H9 (cell line): ENCODE measurements around the gene NDUFS6. TPM values are rescaled to one million over a fixed set of nuclear protein-coding genes. Genes with fewer than 3 reads are reported as not detected.

ENCODE experiments used
- DNase-seq: peaks from one replicate; pipeline ENCODE4 v3.0.0-alpha.2; 2017
- H2AFZ ChIP-seq: one replicate; pipeline ENCODE4 v1.6.1; 2013; ENCODE audit warnings: mild to moderate bottlenecking, low read length, control low read depth, moderate library complexity
- H2AK5ac ChIP-seq: 2 replicates; pipeline ENCODE4 v1.6.1; 2013; ENCODE audit warnings: low read length, control low read depth, mixed read lengths; ENCODE audit not compliant: insufficient read length
- H2BK120ac ChIP-seq: one replicate; pipeline ENCODE4 v1.6.1; 2013; ENCODE audit warnings: low read depth, mild to moderate bottlenecking, low read length, control low read depth, inconsistent platforms; ENCODE audit not compliant: poor library complexity, severe bottlenecking
- H2BK12ac ChIP-seq: 2 replicates; pipeline ENCODE4 v1.6.1; 2013; ENCODE audit warnings: low read length, control low read depth, mixed read lengths, low read depth; ENCODE audit not compliant: insufficient read length
- H2BK15ac ChIP-seq: 2 replicates; pipeline ENCODE4 v1.6.1; 2013; ENCODE audit warnings: low read depth, low read length, control low read depth
- H2BK20ac ChIP-seq: one replicate; pipeline ENCODE4 v1.6.1; 2013; ENCODE audit warnings: low read depth, mild to moderate bottlenecking, low read length, control low read depth, inconsistent platforms; ENCODE audit not compliant: poor library complexity, severe bottlenecking
- H2BK5ac ChIP-seq: 2 replicates; pipeline ENCODE4 v1.6.1; 2013; ENCODE audit warnings: low read length, control low read depth, mixed read lengths; ENCODE audit not compliant: insufficient read length
- H3K14ac ChIP-seq: 2 replicates; pipeline ENCODE4 v1.6.1; 2013; ENCODE audit warnings: low read length, control low read depth; ENCODE audit not compliant: insufficient read depth
- H3K18ac ChIP-seq: 2 replicates; pipeline ENCODE4 v1.6.1; 2013; ENCODE audit warnings: low read depth, mild to moderate bottlenecking, mixed read lengths, low read length, control low read depth; ENCODE audit not compliant: insufficient read length
- H3K23ac ChIP-seq: 2 replicates; pipeline ENCODE4 v1.6.1; 2013; ENCODE audit warnings: low read length, control low read depth, mixed read lengths, low read depth; ENCODE audit not compliant: insufficient read length
- H3K23me2 ChIP-seq: 2 replicates; pipeline ENCODE4 v1.6.1; 2013; ENCODE audit warnings: low read depth, mild to moderate bottlenecking, mixed read lengths, low read length, control low read depth; ENCODE audit not compliant: insufficient read length, poor library complexity, severe bottlenecking
- H3K27ac ChIP-seq: 2 replicates; pipeline ENCODE4 v1.5.1; 2013; ENCODE audit warnings: low read length, control low read depth, mixed read lengths, low read depth; ENCODE audit not compliant: insufficient read length
- H3K27me3 ChIP-seq: 2 replicates; pipeline ENCODE4 v1.6.1; 2013; ENCODE audit warnings: low read length, control low read depth, inconsistent platforms; ENCODE audit not compliant: insufficient read depth
- H3K4ac ChIP-seq: 2 replicates; pipeline ENCODE4 v1.6.1; 2013; ENCODE audit warnings: low read depth, mild to moderate bottlenecking, control low read depth, inconsistent platforms, low read length, moderate library complexity
- H3K4me1 ChIP-seq: 2 replicates; pipeline ENCODE4 v1.6.1; 2013; ENCODE audit warnings: low read length, control low read depth, inconsistent platforms; ENCODE audit not compliant: insufficient read depth
- H3K4me2 ChIP-seq: 2 replicates; pipeline ENCODE4 v1.6.1; 2013; ENCODE audit warnings: low read length, control low read depth, mixed read lengths; ENCODE audit not compliant: insufficient read length, insufficient read depth
- H3K56ac ChIP-seq: 2 replicates; pipeline ENCODE4 v1.6.1; 2013; ENCODE audit warnings: low read depth, mild to moderate bottlenecking, mixed read lengths, low read length, control low read depth; ENCODE audit not compliant: insufficient read length
- H3K79me1 ChIP-seq: 2 replicates; pipeline ENCODE4 v1.6.1; 2013; ENCODE audit warnings: low read depth, mild to moderate bottlenecking, moderate library complexity, low read length, control low read depth, inconsistent platforms; ENCODE audit not compliant: insufficient read depth, poor library complexity, severe bottlenecking
- H3K79me2 ChIP-seq: 2 replicates; pipeline ENCODE4 v1.6.1; 2013; ENCODE audit warnings: low read length, control low read depth, inconsistent platforms; ENCODE audit not compliant: insufficient read depth
- H3K9ac ChIP-seq: 2 replicates; pipeline ENCODE4 v1.6.1; 2013; ENCODE audit warnings: low read length, control low read depth, mixed read lengths; ENCODE audit not compliant: insufficient read length; ENCODE audit errors: extremely low read depth
- H3K9me3 ChIP-seq: one replicate; pipeline ENCODE4 v1.6.1; 2013; ENCODE audit warnings: low read depth, low read length, inconsistent platforms; ENCODE audit not compliant: control insufficient read depth
- H3T11ph ChIP-seq: one replicate; pipeline ENCODE4 v1.6.1; 2013; ENCODE audit warnings: mild to moderate bottlenecking, low read length, control low read depth, inconsistent platforms
- H4K20me1 ChIP-seq: one replicate; pipeline ENCODE4 v1.6.1; 2013; ENCODE audit not compliant: control insufficient read depth, insufficient read length, insufficient read depth
- H4K5ac ChIP-seq: 2 replicates; pipeline ENCODE4 v1.6.1; 2013; ENCODE audit warnings: low read depth, mild to moderate bottlenecking, mixed read lengths, low read length, control low read depth; ENCODE audit not compliant: insufficient read length
- H4K8ac ChIP-seq: replicated peaks from 2 replicates; pipeline ENCODE4 v1.6.1; 2013; ENCODE audit warnings: low read length, control low read depth, mixed read lengths, low read depth; ENCODE audit not compliant: insufficient read length
- H4K91ac ChIP-seq: 2 replicates; pipeline ENCODE4 v1.6.1; 2013; ENCODE audit warnings: low read depth, mild to moderate bottlenecking, moderate library complexity, mixed read lengths, low read length, control low read depth; ENCODE audit not compliant: insufficient read length
- H3K27ac Mint-ChIP-seq, 3 experiments: 2 replicates in 2 of 3; 3 replicates in 1 of 3; pipeline ENCODE4 v1.8.0; 2020 to 2021; ENCODE audit warnings: mixed read lengths in 3 of 3, mild to moderate bottlenecking in 1 of 3, moderate library complexity in 1 of 3
- H3K27me3 Mint-ChIP-seq: 2 replicates; pipeline ENCODE4 v1.8.0; 2021; ENCODE audit warnings: low read depth, mild to moderate bottlenecking, moderate library complexity, mixed read lengths
- H3K36me3 Mint-ChIP-seq, 3 experiments: 2 replicates in 2 of 3; 3 replicates in 1 of 3; pipeline ENCODE4 v1.8.0; 2020 to 2021; ENCODE audit warnings: low read depth in 3 of 3, mixed read lengths in 3 of 3; ENCODE audit not compliant: insufficient read depth in 1 of 3
- H3K4me1 Mint-ChIP-seq, 2 experiments: 2 replicates each; pipeline ENCODE4 v1.8.0; 2020; ENCODE audit warnings: mixed read lengths in 2 of 2
- H3K4me3 Mint-ChIP-seq, 2 experiments: 2 replicates in 1 of 2; 3 replicates in 1 of 2; pipeline ENCODE4 v1.8.0; 2020 to 2021; ENCODE audit warnings: mild to moderate bottlenecking in 2 of 2, mixed read lengths in 2 of 2, moderate library complexity in 1 of 2
- H3K9me3 Mint-ChIP-seq, 2 experiments: 2 replicates in 1 of 2; 3 replicates in 1 of 2; pipeline ENCODE4 v1.8.0; 2020; ENCODE audit warnings: mild to moderate bottlenecking in 2 of 2, mixed read lengths in 2 of 2, moderate library complexity in 1 of 2
- CTCF ChIP-seq: fragments of 200-600 bp; sonication (generic); conservative IDR thresholded peaks from 3 replicates; pipeline ENCODE4 v1.8.0; 2021; ENCODE audit warnings: antibody characterized with exemption, mild to moderate bottlenecking
- WGBS: extraction: QIAGEN DNeasy Blood & Tissue Kit; methylation state at CpG from one replicate; pipeline ENCODE4 v1.1.7; 2013; ENCODE audit warnings: missing lambda C conversion rate, low lambda C conversion rate, mixed read lengths; ENCODE audit not compliant: insufficient read length; ENCODE audit errors: extremely low coverage; 5-methylcytosine and 5-hydroxymethylcytosine counted together
- total RNA-seq: library from RNA; stranded (reverse); gene quantifications from 2 replicates; pipeline ENCODE4 v1.2.1, GENCODE V29; 2021

The NDUFS6 gene
- total RNA-seq, 1 experiment from 2014 or later, result 62.5 TPM

- no peak overlapping the region for H2BK15ac ChIP-seq
- no peak overlapping the region for H3K14ac ChIP-seq
- WGBS, result no CpG with 5 or more reads among the region's 29 CpGs
- Mint-ChIP-seq H3K4me3 (no peak overlapping the region), H3K36me3 (peaks cover 0 to 3% (median 0%) of the 10 kb centered on the region in 3 experiments; a peak in 1 of 7 replicates), H3K4me1 (peaks cover 15 to 27% of the 10 kb centered on the region in 2 experiments), H3K27ac (no peak overlapping the region), H3K9me3 (no peaks in the 10 kb centered on the region), H3K27me3 (peaks cover 12% of the 10 kb centered on the region)
- no peaks in the 10 kb centered on the region for H3K79me1 ChIP-seq
- no peaks in the 10 kb centered on the region for H3K23me2 ChIP-seq
- no peaks in the 10 kb centered on the region for H3K79me2 ChIP-seq
- no peak overlapping the region for H3T11ph ChIP-seq
- no peak overlapping the region for H2BK20ac ChIP-seq
- peak; percentile 20 for DNase-seq
- no peak overlapping the region for H2BK5ac ChIP-seq
- no peak overlapping the region for H2BK120ac ChIP-seq
- H3K9me3 ChIP-seq, result no peaks in the 10 kb centered on the region
- H2BK12ac ChIP-seq, result no peak overlapping the region
- no peak overlapping the region for H2AFZ ChIP-seq
- H4K91ac ChIP-seq, result no peak overlapping the region
- no peak overlapping the region for H4K8ac ChIP-seq
- H3K4ac ChIP-seq, result no peak overlapping the region
- TF ChIP-seq CTCF, result no peak
- H3K27ac ChIP-seq, result no peak overlapping the region
- no peaks in the 10 kb centered on the region for H4K20me1 ChIP-seq
- H4K5ac ChIP-seq, result no peak overlapping the region
- H3K4me2 ChIP-seq, result no peak overlapping the region
- no peak overlapping the region for H3K23ac ChIP-seq
- no peak overlapping the region for H3K56ac ChIP-seq
- H3K18ac ChIP-seq, result no peak overlapping the region
- H3K4me1 ChIP-seq, result no peaks in the 10 kb centered on the region
- no peak overlapping the region for H2AK5ac ChIP-seq
- no peak overlapping the region for H3K9ac ChIP-seq
- H3K27me3 ChIP-seq, result no peaks in the 10 kb centered on the region
Observed at GRCh38 chr5:1751864-1752822, 49.1 kb upstream of the NDUFS6 start.
